ENCODE measurements around the gene SLC16A12. TPM values are rescaled to one million over a fixed set of nuclear protein-coding genes. Genes with fewer than 3 reads are reported as not detected.
A peak's percentile ranks its signal among the peaks of the same experiment; 100 is the strongest.

Gene SLC16A12
- total and polyA plus RNA-seq, 2 of the 8 experiments (the other 6 are each of a cell fraction or from before 2014, with no cell fraction given) = 1.6 to 1.9 TPM

DNA sequence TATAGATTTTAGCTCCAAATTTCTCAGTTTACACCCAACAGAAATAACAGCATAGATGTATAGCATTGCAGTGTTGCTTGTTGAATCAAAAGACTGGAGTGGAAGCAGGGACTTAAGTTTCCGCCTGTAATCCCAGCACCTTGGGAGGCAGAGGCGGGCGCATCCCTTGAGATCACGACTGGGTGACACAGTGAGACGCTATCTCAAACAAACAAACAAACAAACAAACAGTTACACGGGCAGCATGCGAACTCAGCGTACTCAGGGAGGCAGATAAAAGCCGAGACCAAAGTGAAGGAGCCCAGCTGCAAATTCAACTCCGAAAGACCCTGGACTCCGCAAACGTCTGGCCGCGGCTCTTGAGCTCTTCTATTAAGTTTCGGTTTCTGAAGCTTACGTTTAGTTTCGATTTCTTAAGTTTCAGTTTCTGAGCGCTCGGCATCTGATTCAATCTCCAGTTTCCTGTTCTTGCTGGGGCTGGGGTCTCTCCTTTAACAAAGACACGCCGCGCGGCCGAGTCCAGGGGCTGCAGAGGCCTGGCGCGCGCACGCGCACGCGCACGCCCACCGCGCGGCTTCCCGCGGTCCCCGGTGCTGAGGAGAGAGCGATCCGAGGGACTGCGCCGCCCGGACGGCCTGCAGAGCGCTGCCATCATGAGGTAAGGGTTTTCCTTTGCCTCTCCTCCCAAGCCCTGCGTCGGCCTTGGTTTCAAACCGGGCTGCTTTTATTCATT is 121.1 kb downstream of the SLC16A12 start, which contains the start of gene IFIT5 (continued):
- TF ChIP-seq POLR2A (IDR thresholded peaks at IDR 0.05; ENCODE audit: control extremely low read depth in 1 of 2, low read depth in 2 of 2, low read length in 2 of 2) (peak; percentile 46 to 66), EGR1 (IDR thresholded peaks at IDR 0.05; ENCODE audit: borderline replicate concordance, low read depth, low read length) (0 out of 2 replicates have a peak, but pooled peaks have one; percentile 7), NRF1 (IDR thresholded peaks at IDR 0.05; ENCODE audit: low read depth, low read length) (peak; percentile 64), CBX8 (IDR thresholded peaks at IDR 0.05; ENCODE audit: borderline replicate concordance, low read depth, low read length) (no peak), ASH2L (IDR thresholded peaks at IDR 0.05; ENCODE audit: low read length) (peak; percentile 96), RBBP5 (IDR thresholded peaks at IDR 0.05; ENCODE audit: borderline replicate concordance, low read depth, low read length) (peak; percentile 99)
- TF ChIP-seq, protein P1, sequence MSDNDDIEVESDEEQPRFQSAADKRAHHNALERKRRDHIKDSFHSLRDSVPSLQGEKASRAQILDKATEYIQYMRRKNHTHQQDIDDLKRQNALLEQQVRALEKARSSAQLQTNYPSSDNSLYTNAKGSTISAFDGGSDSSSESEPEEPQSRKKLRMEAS (IDR thresholded peaks at IDR 0.05) = peak; percentile 30; the same call in 1 of the 2 replicates

Data from H1 (cell line).